Urinary bladder (tissue), 4 donors: ENCODE data around the gene ZNF274. TPM values are rescaled to one million over a fixed set of nuclear protein-coding genes. Genes with fewer than 3 reads are reported as not detected.
"Not testable (repeated sequence)": the region's sequence is repeated elsewhere in the genome, so short reads cannot be mapped to it uniquely, and the experiment has no call there.

Experiments
- DNase-seq: peaks from one replicate; pipeline ENCODE4 v3.0.0-alpha.2; 2015; ENCODE audit errors: extremely low spot score
- H3K27ac ChIP-seq: one replicate; pipeline ENCODE4 v1.5.1; 2013; ENCODE audit warnings: low read depth, mild to moderate bottlenecking, moderate library complexity
- H3K36me3 ChIP-seq: one replicate; pipeline ENCODE4 v1.6.1; 2013; ENCODE audit warnings: mild to moderate bottlenecking, moderate library complexity; ENCODE audit not compliant: insufficient read depth
- H3K4me1 ChIP-seq: one replicate; pipeline ENCODE4 v1.6.1; 2013; ENCODE audit warnings: mild to moderate bottlenecking, moderate library complexity; ENCODE audit not compliant: insufficient read depth
- H3K4me3 ChIP-seq: one replicate; pipeline ENCODE4 v1.5.1; 2013; ENCODE audit warnings: low read depth, low read length
- WGBS: extraction: QIAGEN DNeasy Blood & Tissue Kit; methylation state at CpG from one replicate; pipeline ENCODE4 v1.1.7; 2013; 5-methylcytosine and 5-hydroxymethylcytosine counted together
- polyA plus RNA-seq: library from polyadenylated mRNA; stranded (reverse); fragments of 200-250 nt; gene quantifications from one replicate; pipeline ENCODE4 v1.2.3, GENCODE V29; 2013
- total RNA-seq: library from RNA; depleted of rRNA; stranded (reverse); fragments of >200 nt; gene quantifications from one replicate; pipeline ENCODE4 v1.2.3, GENCODE V29; 2014
- donor health status: healthy with polysubstance abuse.
- donor health status: healthy.

The ZNF274 gene
- total and polyA plus RNA-seq, 2 donors: 18.9 to 32.1 TPM

DNA sequence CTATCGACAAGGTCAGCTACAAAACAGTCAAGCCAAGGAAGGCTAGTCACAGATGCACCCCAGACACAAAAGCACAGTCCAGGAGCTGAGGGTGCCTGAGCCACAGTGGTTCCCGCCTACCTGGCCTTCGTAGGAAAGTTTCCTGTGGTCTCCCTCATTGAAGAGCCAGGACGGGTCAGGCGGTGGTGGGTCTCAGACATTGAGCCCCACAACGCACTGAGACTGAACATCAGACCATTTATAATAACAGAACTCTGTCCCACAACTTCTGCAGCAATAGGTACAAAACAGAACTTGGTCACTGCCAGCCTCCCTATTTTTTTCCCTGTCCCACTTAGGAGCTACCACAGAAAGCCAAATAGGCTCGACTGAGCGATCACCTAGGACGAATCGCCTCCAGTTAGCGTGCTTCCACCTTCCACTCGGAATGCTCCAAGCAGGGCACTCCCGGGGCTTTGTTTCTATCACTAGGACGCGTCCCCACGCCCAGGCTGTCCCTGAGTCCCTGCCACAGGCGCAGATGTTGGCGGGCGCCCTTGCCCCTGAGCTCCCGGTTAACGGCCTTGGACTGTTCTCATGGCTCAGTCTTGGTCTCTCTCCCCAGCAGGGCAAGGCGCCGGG is 45.2 kb downstream of the ZNF274 start:
- no peak for DNase-seq
- WGBS: 5% methylated on average over 23 of the region's 23 CpGs
- H3K27ac ChIP-seq: peak overlapping the region; percentile 2
- no peaks in the 10 kb centered on the region for H3K36me3 ChIP-seq
- peak overlapping the region; percentile 71 for H3K4me3 ChIP-seq
- H3K4me1 ChIP-seq: no peaks in the 10 kb centered on the region

DNA sequence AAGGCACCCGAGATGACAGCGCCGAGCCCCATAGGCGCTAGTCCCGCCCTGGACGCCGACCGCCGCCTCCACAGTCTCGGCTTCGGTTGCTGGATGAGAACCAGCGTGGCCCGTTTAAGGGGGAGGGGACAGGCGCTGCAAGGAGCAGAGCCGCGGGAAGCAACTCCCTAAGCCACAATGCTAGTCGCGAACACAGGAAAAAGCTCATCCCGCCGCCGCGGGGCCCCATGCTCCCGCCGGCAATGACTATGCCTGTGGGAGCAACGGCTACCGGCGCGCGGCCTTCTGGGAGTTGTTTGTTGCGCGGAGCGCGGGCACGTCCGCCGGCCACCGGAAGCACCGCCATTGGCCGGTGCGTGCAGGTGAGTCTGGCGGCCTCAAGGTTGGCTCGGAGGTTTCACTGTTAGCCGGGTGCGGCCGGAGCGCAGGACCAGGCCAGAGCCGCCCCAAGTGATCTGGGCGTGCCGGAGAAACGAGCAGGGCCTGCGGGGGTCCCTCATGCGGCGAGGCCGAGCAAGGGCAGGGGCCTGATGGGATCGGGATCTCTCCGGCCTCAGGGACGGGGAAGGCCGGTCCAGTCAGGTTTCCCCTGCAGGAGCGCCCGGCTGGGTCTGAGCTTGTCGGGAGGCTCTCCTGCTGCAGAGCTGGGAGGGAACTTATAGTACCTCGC is 45.9 kb downstream of the ZNF274 start, which contains the start of gene ZNF544:
ZNF544 (plus strand) TSS at position 330 of the 670 bp plus-strand sequence. CDS start 15,110 bp downstream, outside the sequence.
- Histone ChIP-seq H3K27ac (peak within 1 kb of the TSS; percentile 12), H3K4me3 (peak within 1 kb of the TSS; percentile 71), H3K4me1 (no peaks in the 10 kb centered on the region), H3K36me3 (no peaks in the 10 kb centered on the region)
- under 1% methylated on average over 62 of the region's 62 CpGs for WGBS
- DNase-seq: peak; percentile 37

DNA sequence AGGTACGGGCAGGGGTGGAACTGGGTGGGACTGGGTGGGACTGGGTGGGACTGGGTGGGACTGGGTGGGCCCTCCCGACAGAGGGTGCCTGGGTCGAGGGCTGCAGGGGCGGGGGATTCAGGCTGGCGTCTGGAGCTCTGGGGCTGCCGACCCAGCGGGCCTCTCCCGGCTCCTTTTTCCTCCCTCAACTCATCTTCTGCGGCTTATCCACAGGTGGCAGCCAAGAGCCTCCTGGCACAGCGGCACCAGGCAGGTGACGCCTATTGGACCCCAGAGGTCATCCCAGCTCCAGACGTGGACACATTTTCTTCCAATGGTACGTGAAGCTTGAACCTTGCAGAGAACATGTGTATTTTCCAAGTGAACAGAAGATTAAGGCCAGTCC is 46.4 kb downstream of the ZNF274 start:
- WGBS: 9% methylated on average over 13 of the region's 13 CpGs

DNA sequence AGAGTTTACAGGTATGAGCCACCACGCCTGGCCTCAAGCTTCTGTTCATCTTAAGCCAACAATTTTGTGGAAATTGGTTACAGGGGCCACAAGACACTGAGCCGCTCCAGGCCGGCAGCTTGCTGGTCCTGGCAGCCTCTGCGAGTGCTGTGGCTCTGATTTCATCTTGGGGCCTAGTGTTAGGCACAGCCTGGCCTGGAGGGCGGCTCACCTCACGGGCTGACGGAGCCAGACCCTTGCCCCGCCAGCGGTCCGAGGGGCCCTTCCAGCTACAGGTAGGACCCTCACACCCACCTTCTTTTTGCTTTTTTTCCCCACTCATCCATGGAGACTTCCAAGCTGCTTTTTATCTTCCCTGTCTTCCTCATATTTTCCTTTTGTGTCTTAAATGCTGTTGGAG is 54.5 kb downstream of the ZNF274 start:
- Histone ChIP-seq H3K4me3 (no peak overlapping the region), H3K36me3 (peaks cover 6% of the 10 kb centered on the region), H3K4me1 (no peaks in the 10 kb centered on the region), H3K27ac (no peak overlapping the region)
- WGBS: 96% methylated on average over 10 of the region's 10 CpGs
- no peak for DNase-seq

More for the DNA sequence above, 46.4 kb downstream of the ZNF274 start:
- no peak for DNase-seq
- no peak overlapping the region for H3K27ac ChIP-seq
- peak overlapping the region; percentile 71 for H3K4me3 ChIP-seq
- H3K4me1 ChIP-seq: no peaks in the 10 kb centered on the region
- no peaks in the 10 kb centered on the region for H3K36me3 ChIP-seq

DNA sequence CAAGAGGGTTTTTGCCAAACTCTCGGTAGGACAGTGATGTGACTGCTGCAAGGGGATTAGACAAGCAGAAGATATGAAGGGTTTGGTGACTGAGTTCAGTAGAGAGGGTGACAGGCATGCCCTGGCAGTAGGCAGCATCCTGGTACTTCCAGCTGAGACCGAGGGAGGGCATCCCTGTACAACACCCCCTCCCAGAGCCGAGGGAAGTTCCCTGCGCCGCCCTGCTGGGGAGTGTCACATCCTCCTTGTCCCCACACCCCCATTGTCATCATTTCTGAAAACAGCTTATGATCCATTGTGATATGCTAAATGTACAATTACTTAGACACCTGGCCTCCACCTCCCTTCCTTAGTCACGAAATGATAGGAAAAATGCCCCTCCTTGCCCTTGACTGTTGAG is 60.5 kb downstream of the ZNF274 start:
- H3K27ac ChIP-seq: no peak overlapping the region
- H3K4me1 ChIP-seq: no peaks in the 10 kb centered on the region
- WGBS: 97% methylated on average over 6 of the region's 6 CpGs
- no peak for DNase-seq
- H3K4me3 ChIP-seq: no peak overlapping the region
- peaks cover 21% of the 10 kb centered on the region for H3K36me3 ChIP-seq

DNA sequence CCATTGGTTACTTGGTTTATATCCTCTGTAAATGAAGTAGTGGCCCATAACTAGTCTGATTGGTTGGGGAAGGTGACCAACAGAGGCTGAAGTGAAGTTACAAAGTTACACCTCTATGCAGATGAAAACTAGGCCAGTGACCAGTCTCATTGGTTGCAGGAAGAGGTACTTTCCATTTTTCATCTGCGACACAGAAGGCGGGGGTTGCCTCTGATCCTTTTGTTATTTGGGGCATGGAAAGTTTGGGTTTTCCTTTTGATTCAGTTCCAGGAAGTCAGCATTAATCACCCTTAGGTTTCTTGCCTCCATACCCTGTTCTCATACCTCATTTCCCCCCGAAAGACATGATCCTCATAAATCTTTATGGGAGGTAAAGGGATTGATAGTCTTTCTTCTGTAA is 66.0 kb downstream of the ZNF274 start:
- peaks cover 28% of the 10 kb centered on the region for H3K36me3 ChIP-seq
- no peaks in the 10 kb centered on the region for H3K4me1 ChIP-seq
- DNase-seq: no peak
- 97% methylated on average over 3 of the region's 3 CpGs for WGBS
- H3K4me3 ChIP-seq: no peak overlapping the region
- no peak overlapping the region for H3K27ac ChIP-seq

DNA sequence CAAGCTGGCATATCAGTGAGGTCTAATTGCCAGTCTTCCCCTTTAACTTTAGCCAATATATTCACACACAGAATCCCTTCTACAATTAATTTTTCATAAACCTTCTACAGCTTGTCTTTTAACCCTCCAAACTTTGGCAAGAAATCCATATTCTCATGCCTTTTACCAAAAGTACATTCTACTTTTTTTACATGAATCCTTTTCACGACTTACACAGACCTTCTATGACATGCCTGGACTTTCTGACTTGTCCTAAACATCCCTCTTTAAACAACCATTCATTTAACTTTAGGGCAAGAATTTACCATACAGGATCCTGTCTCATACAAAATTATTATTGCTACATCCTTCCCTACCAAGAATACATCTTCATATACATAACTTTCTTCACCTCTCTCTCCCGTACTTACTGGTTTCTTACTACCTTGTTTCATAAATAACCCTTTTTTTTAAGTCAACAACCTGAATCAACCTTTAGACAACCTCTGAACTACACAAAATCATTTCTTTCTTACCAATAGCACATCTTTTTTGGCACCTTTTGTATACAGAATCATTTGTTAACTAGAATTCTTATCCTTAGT is 69.3 kb downstream of the ZNF274 start:
- WGBS: over 99% methylated on average over 2 of the region's 2 CpGs
- no peak for DNase-seq
- no peak overlapping the region for H3K4me3 ChIP-seq
- peaks cover 18% of the 10 kb centered on the region for H3K36me3 ChIP-seq
- no peak overlapping the region for H3K27ac ChIP-seq
- H3K4me1 ChIP-seq: no peaks in the 10 kb centered on the region

DNA sequence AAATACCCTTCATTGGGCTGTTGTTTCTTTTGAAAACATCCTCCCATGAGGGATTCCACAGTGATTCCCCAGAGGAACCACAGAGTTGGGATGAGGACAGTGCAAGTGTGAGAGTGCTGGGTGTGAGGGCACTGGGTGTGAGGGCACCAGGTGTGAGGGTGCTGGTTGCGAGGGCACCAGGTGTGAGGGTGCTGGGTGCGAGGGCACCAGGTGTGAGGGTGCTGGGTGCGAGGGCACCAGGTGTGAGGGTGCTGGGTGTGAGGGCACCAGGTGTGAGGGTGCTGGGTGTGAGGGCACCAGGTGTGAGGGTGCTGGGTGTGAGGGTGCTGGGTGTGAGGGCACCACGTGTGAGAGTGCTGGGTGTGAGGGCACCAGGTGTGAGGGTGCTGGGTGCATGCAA is 75.4 kb downstream of the ZNF274 start:
- peaks cover 11% of the 10 kb centered on the region for H3K36me3 ChIP-seq
- DNase-seq, H3K4me1 ChIP-seq, H3K4me3 ChIP-seq, H3K27ac ChIP-seq: not testable (repeated sequence)
- WGBS: 97% methylated on average over 4 of the region's 4 CpGs

DNA sequence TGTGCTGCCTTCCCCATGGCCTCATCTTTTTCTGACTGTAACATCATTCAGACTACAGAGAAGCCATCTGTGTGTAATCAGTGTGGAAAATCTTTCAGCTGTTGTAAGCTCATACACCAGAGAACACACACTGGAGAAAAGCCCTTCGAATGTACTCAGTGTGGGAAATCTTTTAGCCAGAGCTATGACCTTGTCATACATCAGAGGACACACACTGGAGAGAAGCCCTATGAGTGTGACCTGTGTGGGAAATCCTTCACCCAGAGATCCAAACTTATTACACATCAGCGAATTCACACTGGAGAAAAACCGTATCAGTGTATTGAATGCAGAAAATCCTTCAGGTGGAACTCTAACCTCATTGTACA is 78.7 kb downstream of the ZNF274 start:
- H3K27ac ChIP-seq: no peak overlapping the region
- H3K4me1 ChIP-seq: no peaks in the 10 kb centered on the region
- H3K4me3 ChIP-seq: no peak overlapping the region
- DNase-seq: no peak
- 97% methylated on average over 3 of the region's 3 CpGs for WGBS
- H3K36me3 ChIP-seq: peaks cover 2% of the 10 kb centered on the region

DNA sequence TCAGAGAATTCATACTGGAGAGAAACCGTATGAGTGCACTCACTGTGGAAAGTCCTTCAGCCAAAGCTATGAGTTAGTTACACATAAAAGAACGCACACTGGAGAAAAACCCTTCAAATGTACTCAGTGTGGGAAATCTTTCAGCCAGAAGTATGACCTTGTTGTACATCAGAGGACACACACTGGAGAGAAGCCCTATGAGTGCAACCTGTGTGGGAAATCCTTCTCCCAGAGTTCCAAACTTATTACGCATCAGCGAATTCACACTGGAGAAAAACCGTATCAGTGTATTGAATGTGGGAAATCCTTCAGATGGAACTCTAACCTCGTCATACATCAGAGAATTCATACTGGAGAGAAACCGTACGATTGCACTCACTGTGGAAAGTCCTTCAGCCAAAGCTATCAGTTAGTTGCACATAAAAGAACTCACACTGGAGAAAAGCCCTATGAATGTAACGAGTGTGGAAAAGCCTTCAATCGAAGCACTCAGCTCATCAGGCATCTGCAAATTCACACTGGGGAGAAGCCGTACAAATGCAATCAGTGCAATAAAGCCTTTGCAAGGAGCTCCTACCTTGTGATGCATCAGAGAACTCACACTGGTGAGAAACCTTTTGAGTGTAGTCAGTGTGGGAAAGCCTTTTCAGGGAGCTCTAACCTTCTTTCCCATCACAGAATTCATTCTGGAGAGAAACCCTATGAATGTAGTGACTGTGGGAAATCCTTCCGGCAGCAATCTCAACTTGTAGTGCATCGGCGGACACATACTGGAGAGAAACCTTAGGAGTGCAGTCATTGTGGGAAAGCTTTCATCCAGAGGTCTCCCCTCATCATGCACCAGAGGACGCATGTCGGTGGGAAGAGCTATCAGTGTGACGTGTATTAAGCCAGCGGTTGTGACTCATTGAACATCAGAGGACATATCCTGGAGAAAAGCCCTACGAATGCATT is 79.4 kb downstream of the ZNF274 start:
- Histone ChIP-seq H3K27ac (no peak overlapping the region), H3K4me1 (no peaks in the 10 kb centered on the region), H3K36me3 (peaks cover 2% of the 10 kb centered on the region), H3K4me3 (no peak overlapping the region)
- no peak for DNase-seq
- whole genome bisulfite sequencing: 98% methylated on average over 19 of the region's 19 CpGs

DNA sequence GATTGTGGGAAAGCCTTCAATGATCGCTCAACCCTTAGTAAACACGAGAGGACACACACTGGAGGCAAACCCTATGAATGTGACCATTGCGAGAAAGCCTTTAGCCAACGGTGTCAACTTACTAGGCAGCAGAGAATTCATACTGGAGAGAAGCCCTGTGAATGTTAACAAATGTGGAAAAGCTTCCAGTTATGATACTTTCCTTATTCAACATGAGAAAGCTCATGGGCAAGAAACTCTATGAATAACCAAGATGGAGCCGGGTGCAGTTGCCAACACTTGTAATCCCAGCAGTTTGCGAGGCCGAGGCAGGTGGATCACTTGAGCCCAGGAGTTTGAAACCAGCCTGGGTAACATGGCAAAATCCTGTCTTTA is 80.0 kb downstream of the ZNF274 start:
- Histone ChIP-seq H3K4me1 (no peaks in the 10 kb centered on the region), H3K27ac (no peak overlapping the region), H3K4me3 (no peak overlapping the region), H3K36me3 (peaks cover 2% of the 10 kb centered on the region)
- DNase-seq: no peak
- WGBS: 98% methylated on average over 7 of the region's 7 CpGs
